ENCODE measurements around the gene S100A11. TPM values are rescaled to one million over a fixed set of nuclear protein-coding genes. Genes with fewer than 3 reads are reported as not detected.

S100A11 gene
- total RNA-seq, 2 experiments from 2014 or later, result 27.1 TPM; not detected in 1

DNA sequence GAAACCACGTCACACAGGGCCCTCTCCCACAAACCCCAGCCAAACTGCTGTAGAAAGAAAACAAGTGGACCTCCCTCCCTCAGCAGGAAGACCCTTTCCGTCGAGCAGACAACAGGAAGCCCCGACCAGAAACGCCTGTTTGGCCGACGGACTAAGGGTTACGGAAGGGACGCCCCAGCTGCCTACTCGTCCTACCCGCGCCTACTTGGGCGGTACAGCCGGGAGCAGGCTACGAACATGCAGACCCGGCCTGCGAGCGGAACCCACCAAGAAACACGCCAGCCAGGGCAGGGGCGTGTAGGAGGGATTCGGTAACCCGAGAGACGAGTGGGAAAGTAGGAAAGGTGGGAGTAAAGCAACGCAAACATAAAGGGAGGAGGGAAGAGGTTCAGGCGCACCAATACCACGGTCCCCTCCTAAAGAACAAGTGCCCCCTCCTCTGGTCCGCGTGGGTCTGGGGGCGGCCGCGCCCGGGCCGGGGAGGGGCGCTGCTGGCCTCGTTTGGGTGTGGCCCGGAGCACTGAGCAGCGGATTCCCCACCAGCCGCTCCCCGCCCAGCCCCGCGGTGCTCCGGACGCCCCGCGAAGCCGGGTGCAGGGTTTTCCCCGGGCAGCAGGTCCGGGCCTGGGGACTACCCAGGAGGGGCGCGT is 43.6 kb downstream of the S100A11 start:
- H3K9me2 ChIP-seq (ENCODE audit: insufficient read depth, low read length), result no peaks in the 10 kb centered on the region
- H3K36me3 ChIP-seq (ENCODE audit: insufficient read depth, low read length), result no peaks in the 10 kb centered on the region
- CTCF ChIA-PET (ENCODE audit: unreplicated experiment), result no interaction called here
- H3K4me2 ChIP-seq (ENCODE audit: low read length), result peak overlapping the region; percentile 58; the same call in 1 of the 2 replicates
- POLR2A ChIA-PET, result no interaction called here
- TF ChIP-seq, protein P1, sequence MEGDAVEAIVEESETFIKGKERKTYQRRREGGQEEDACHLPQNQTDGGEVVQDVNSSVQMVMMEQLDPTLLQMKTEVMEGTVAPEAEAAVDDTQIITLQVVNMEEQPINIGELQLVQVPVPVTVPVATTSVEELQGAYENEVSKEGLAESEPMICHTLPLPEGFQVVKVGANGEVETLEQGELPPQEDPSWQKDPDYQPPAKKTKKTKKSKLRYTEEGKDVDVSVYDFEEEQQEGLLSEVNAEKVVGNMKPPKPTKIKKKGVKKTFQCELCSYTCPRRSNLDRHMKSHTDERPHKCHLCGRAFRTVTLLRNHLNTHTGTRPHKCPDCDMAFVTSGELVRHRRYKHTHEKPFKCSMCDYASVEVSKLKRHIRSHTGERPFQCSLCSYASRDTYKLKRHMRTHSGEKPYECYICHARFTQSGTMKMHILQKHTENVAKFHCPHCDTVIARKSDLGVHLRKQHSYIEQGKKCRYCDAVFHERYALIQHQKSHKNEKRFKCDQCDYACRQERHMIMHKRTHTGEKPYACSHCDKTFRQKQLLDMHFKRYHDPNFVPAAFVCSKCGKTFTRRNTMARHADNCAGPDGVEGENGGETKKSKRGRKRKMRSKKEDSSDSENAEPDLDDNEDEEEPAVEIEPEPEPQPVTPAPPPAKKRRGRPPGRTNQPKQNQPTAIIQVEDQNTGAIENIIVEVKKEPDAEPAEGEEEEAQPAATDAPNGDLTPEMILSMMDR (conservative IDR thresholded peaks at IDR 0.05; ENCODE audit: low read length), result no peak
- TF ChIP-seq EZH2phosphoT487 (IDR thresholded peaks at IDR 0.05; ENCODE audit: borderline replicate concordance, low read depth, low read length), result peak; percentile 66; the same call in 1 of the 2 replicates
- H4K20me1 ChIP-seq (ENCODE audit: insufficient read depth, low read length), result no peaks in the 10 kb centered on the region
- no peaks in the 10 kb centered on the region for H3K4me1 ChIP-seq (ENCODE audit: insufficient read depth, low read length, poor library complexity, severe bottlenecking)
- DNase-seq (ENCODE audit: low spot score), result peak; percentile 16
- intact Hi-C loops (cut with micrococcal nuclease; ENCODE audit: unreplicated experiment), result no loop called here
- H3K4me3 ChIP-seq (ENCODE audit: low read depth, low read length, poor library complexity, severe bottlenecking), result peak overlapping the region; percentile 37
- BruUV-seq (replicated peaks), result no TSS peak
- peak overlapping the region; percentile 35; the same call in 1 of the 2 replicates for H2AFZ ChIP-seq (ENCODE audit: low read length)
- H3K9me3 ChIP-seq (ENCODE audit: low read length), result no peaks in the 10 kb centered on the region
- H3K79me2 ChIP-seq (ENCODE audit: insufficient read depth, low read depth, low read length), result no peaks in the 10 kb centered on the region
- H3K27ac ChIP-seq (ENCODE audit: low read depth, low read length, poor library complexity, severe bottlenecking), result no peak overlapping the region

DNA sequence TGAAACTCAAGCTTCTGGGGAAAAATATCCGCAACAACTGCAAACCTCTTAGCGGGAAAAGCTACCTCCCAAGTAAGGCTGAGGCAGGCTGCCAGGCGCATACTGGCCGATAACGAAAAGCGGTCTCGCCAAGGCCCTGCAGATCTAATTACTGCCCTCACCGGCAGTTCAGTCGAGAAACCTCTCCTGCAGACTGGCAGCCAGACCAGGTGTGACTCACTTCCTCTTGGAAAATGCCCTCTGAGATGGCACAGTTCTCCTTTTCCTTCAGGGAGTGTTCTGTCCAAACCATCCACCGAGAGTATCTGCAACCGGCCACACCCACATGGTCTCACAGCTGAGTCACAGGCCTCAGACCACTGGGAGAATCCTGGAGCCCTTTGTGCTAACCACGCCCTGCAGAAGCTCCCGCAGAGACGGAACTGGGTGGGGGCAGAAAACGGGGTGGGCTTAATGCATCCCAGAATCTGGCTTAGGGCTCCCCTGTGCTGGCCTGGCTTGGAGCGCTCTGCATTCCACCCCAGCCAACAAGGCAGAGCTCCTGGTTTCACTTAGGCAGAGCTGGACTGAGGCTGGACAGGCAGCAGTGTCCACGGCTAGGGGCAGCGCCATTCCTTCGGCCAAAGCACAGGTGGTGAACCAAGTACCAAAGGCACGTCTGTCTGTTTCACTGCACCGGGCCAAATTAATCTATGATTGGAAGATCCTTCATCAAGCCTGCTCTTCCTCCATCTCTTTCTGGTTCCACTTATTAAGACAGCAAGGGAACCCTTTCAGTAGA is 44.3 kb downstream of the S100A11 start:
- Histone ChIP-seq H3K27ac (ENCODE audit: low read depth, low read length, poor library complexity, severe bottlenecking) (no peak overlapping the region), H3K79me2 (ENCODE audit: insufficient read depth, low read depth, low read length) (no peaks in the 10 kb centered on the region), H3K36me3 (ENCODE audit: insufficient read depth, low read length) (no peaks in the 10 kb centered on the region), H3K4me3 (ENCODE audit: low read depth, low read length, poor library complexity, severe bottlenecking) (no peak overlapping the region), H2AFZ (ENCODE audit: low read length) (peak overlapping the region; percentile 35; the same call in 1 of the 2 replicates), H3K4me2 (ENCODE audit: low read length) (no peak overlapping the region; the same call in 1 of the 2 replicates), H3K9me2 (ENCODE audit: insufficient read depth, low read length) (no peaks in the 10 kb centered on the region), H4K20me1 (ENCODE audit: insufficient read depth, low read length) (no peaks in the 10 kb centered on the region), H3K4me1 (ENCODE audit: insufficient read depth, low read length, poor library complexity, severe bottlenecking) (no peaks in the 10 kb centered on the region), H3K9me3 (ENCODE audit: low read length) (no peaks in the 10 kb centered on the region)
- DNase-seq (ENCODE audit: low spot score), result no peak
- intact Hi-C loops (cut with micrococcal nuclease; ENCODE audit: unreplicated experiment), result no loop called here
- ChIA-PET POLR2A (no interaction called here), CTCF (ENCODE audit: unreplicated experiment) (no interaction called here)
- no TSS peak for BruUV-seq (replicated peaks)
- TF ChIP-seq, protein P1 (conservative IDR thresholded peaks at IDR 0.05; ENCODE audit: low read length), result no peak
- TF ChIP-seq EZH2phosphoT487 (IDR thresholded peaks at IDR 0.05; ENCODE audit: borderline replicate concordance, low read depth, low read length), result no peak

Measured in OCI-LY7 (cell line).